ENCODE data around the gene ANO2. TPM values are rescaled to one million over a fixed set of nuclear protein-coding genes. Genes with fewer than 3 reads are reported as not detected.

The ANO2 gene
- total RNA-seq, 1 donor from 2014 or later = not detected

GRCh38 chr12:5515458-5515857 lies 429.6 kb downstream of the ANO2 start:
- TF ChIP-seq CTCF (IDR thresholded peaks at IDR 0.05; ENCODE audit: insufficient read depth, low read length, severe bottlenecking) = no peak
- Histone ChIP-seq H3K27me3 (ENCODE audit: control insufficient read depth, insufficient read depth, low read length) (no peaks in the 10 kb centered on the region), H3K36me3 (ENCODE audit: control insufficient read depth, insufficient read depth, low read length) (no peaks in the 10 kb centered on the region), H3K4me3 (ENCODE audit: low read depth, low read length) (no peak overlapping the region)
- DNase-seq (ENCODE audit: low read depth) (no peak), FAIRE-seq (no peak)

GRCh38 chr12:5514545-5514944 lies 430.5 kb downstream of the ANO2 start:
- Histone ChIP-seq H3K27me3 (ENCODE audit: control insufficient read depth, insufficient read depth, low read length) (no peaks in the 10 kb centered on the region), H3K4me3 (ENCODE audit: low read depth, low read length) (no peak overlapping the region), H3K36me3 (ENCODE audit: control insufficient read depth, insufficient read depth, low read length) (no peaks in the 10 kb centered on the region)
- DNase-seq (ENCODE audit: low read depth) = no peak
- no peak for TF ChIP-seq CTCF (IDR thresholded peaks at IDR 0.05; ENCODE audit: insufficient read depth, low read length, severe bottlenecking)
- no peak for FAIRE-seq

GRCh38 chr12:5514016-5514415 lies 431.0 kb downstream of the ANO2 start:
- DNase-seq (ENCODE audit: low read depth) (no peak), FAIRE-seq (no peak)
- no peaks in the 10 kb centered on the region for H3K36me3 ChIP-seq (ENCODE audit: control insufficient read depth, insufficient read depth, low read length)
- no peak overlapping the region for H3K4me3 ChIP-seq (ENCODE audit: low read depth, low read length)
- no peak for TF ChIP-seq CTCF (IDR thresholded peaks at IDR 0.05; ENCODE audit: insufficient read depth, low read length, severe bottlenecking)
- H3K27me3 ChIP-seq (ENCODE audit: control insufficient read depth, insufficient read depth, low read length) = no peaks in the 10 kb centered on the region

- no peaks in the 10 kb centered on the region for H3K36me3 ChIP-seq (ENCODE audit: control insufficient read depth, insufficient read depth, low read length)
- no peak for DNase-seq (ENCODE audit: low read depth)
- TF ChIP-seq CTCF (IDR thresholded peaks at IDR 0.05; ENCODE audit: insufficient read depth, low read length, severe bottlenecking) = no peak
- no peak overlapping the region for H3K4me3 ChIP-seq (ENCODE audit: low read depth, low read length)
- FAIRE-seq = no peak
- H3K27me3 ChIP-seq (ENCODE audit: control insufficient read depth, insufficient read depth, low read length) = no peaks in the 10 kb centered on the region
These were observed 431.7 kb downstream of the ANO2 start for GRCh38 chr12:5513406-5513805.

Other genes with a start within 250 kb of the ANO2 start
- gene VWF, start 179.4 kb upstream of the ANO2 start, total RNA-seq = 0.26 and 0.51 TPM in 2 replicates

All from bronchial epithelial cell (primary cell).